IMR-90 (cell line): ENCODE data around the gene MYO7B. TPM values are rescaled to one million over a fixed set of nuclear protein-coding genes. Genes with fewer than 3 reads are reported as not detected.
A peak's percentile ranks its signal among the peaks of the same experiment; 100 is the strongest.

ENCODE experiments used
- ATAC-seq: fragments of 200-7000 bp; cut with Tn5 transposase; 2 replicates; pipeline ENCODE4 v1.9.1; 2020; ENCODE audit warnings: low read depth, mild to moderate bottlenecking, moderate library complexity
- BruUV-seq: library from RNA; stranded (reverse); fragments of 400-500 nt; replicated peaks from 2 replicates; lab custom pipeline; 2021; lab: Mats Ljungman, UMichigan
- CTCF ChIA-PET: fragments of 300-600 bp; formaldehyde crosslinking; extraction: SDS; loops from one replicate; lab custom pipeline; 2021; ENCODE audit warnings: antibody characterized with exemption; lab: Yijun Ruan, JAX
- POLR2A ChIA-PET: fragments of 300-600 bp; sonication (Branson Sonifier 250); formaldehyde crosslinking; loops from one replicate; lab custom pipeline; 2022; ENCODE audit warnings: antibody characterized with exemption; ENCODE audit not compliant: unreplicated experiment; lab: Charles Lee
- DNase-seq: peaks from one replicate; pipeline ENCODE4 v3.0.0; 2013
- H2AFZ ChIP-seq: replicated peaks from 2 replicates; pipeline ENCODE3; 2013; ENCODE audit warnings: low read length, mild to moderate bottlenecking; ENCODE audit not compliant: poor library complexity
- H2AK5ac ChIP-seq: 2 replicates; pipeline ENCODE4 v1.6.1; 2013; ENCODE audit warnings: low read depth, low read length, inconsistent platforms
- H2AK9ac ChIP-seq: replicated peaks from 2 replicates; pipeline ENCODE3; 2013; ENCODE audit warnings: mild to moderate bottlenecking, low read depth, low read length, moderate library complexity; ENCODE audit not compliant: poor library complexity
- H2BK120ac ChIP-seq: 2 replicates; pipeline ENCODE4 v1.6.1; 2013; ENCODE audit warnings: low read depth, low read length, inconsistent platforms
- H2BK15ac ChIP-seq: 3 replicates; pipeline ENCODE4 v1.6.1; 2013; ENCODE audit warnings: low read depth, low read length, inconsistent platforms
- H2BK20ac ChIP-seq: 2 replicates; pipeline ENCODE4 v1.6.1; 2013; ENCODE audit warnings: low read depth, mild to moderate bottlenecking, inconsistent platforms, low read length, moderate library complexity
- H2BK5ac ChIP-seq: 2 replicates; pipeline ENCODE4 v1.6.1; 2013; ENCODE audit warnings: mild to moderate bottlenecking, low read depth, low read length, inconsistent platforms; ENCODE audit not compliant: poor library complexity, severe bottlenecking
- H3K14ac ChIP-seq: replicated peaks from 2 replicates; pipeline ENCODE4 v1.6.1; 2013; ENCODE audit warnings: low read depth, low read length, inconsistent platforms
- H3K18ac ChIP-seq: 2 replicates; pipeline ENCODE4 v1.6.1; 2013; ENCODE audit warnings: low read depth, low read length, control low read depth
- H3K23ac ChIP-seq: 2 replicates; pipeline ENCODE4 v1.6.1; 2013; ENCODE audit warnings: low read depth, low read length, inconsistent platforms
- H3K27ac ChIP-seq: 2 replicates; pipeline ENCODE4 v1.5.1; 2013; ENCODE audit warnings: mild to moderate bottlenecking, control low read depth, low read length; ENCODE audit not compliant: insufficient read depth
- H3K27me3 ChIP-seq: 2 replicates; pipeline ENCODE4 v1.6.1; 2013; ENCODE audit warnings: low read length; ENCODE audit not compliant: control insufficient read depth, insufficient read depth
- H3K36me3 ChIP-seq: 2 replicates; pipeline ENCODE4 v1.6.1; 2013; ENCODE audit warnings: low read length, mixed read lengths; ENCODE audit not compliant: control insufficient read depth, insufficient read depth
- H3K4ac ChIP-seq: 2 replicates; pipeline ENCODE4 v1.6.1; 2013; ENCODE audit warnings: low read depth, low read length, inconsistent platforms
- H3K4me1 ChIP-seq: 2 replicates; pipeline ENCODE4 v1.6.1; 2013; ENCODE audit warnings: low read length, mixed read lengths; ENCODE audit not compliant: control insufficient read depth, insufficient read depth
- H3K4me2 ChIP-seq: 2 replicates; pipeline ENCODE4 v1.6.1; 2013; ENCODE audit warnings: low read depth, mild to moderate bottlenecking, control low read depth, low read length, moderate library complexity
- H3K4me3 ChIP-seq: 2 replicates; pipeline ENCODE4 v1.5.1; 2013; ENCODE audit warnings: low read depth, mild to moderate bottlenecking, control low read depth, low read length, moderate library complexity; ENCODE audit not compliant: insufficient read depth
- H3K56ac ChIP-seq: 2 replicates; pipeline ENCODE4 v1.6.1; 2013; ENCODE audit warnings: low read length, inconsistent platforms; ENCODE audit not compliant: insufficient read depth; ENCODE audit errors: extremely low read depth
- H3K79me1 ChIP-seq, 2 experiments: 2 replicates each; pipeline ENCODE4 v1.6.1; 2013; ENCODE audit warnings: low read length in 2 of 2, inconsistent platforms in 1 of 2, low read depth in 1 of 2
- H3K9ac ChIP-seq: 2 replicates; pipeline ENCODE4 v1.6.1; 2013; ENCODE audit warnings: low read depth, low read length, control low read depth
- H3K9me1 ChIP-seq: 2 replicates; pipeline ENCODE4 v1.6.1; 2013; ENCODE audit warnings: low read length, inconsistent platforms; ENCODE audit not compliant: insufficient read depth
- H3K9me3 ChIP-seq: 2 replicates; pipeline ENCODE4 v1.6.1; 2013; ENCODE audit warnings: low read length; ENCODE audit not compliant: control insufficient read depth, insufficient read depth
- H4K20me1 ChIP-seq: 2 replicates; pipeline ENCODE4 v1.6.1; 2013; ENCODE audit warnings: low read length, inconsistent platforms; ENCODE audit not compliant: insufficient read depth
- H4K5ac ChIP-seq: 2 replicates; pipeline ENCODE4 v1.6.1; 2013; ENCODE audit warnings: mild to moderate bottlenecking, low read depth, low read length, control low read depth
- H4K8ac ChIP-seq, 2 experiments: 2 replicates each; pipeline ENCODE4 v1.6.1; 2013; ENCODE audit warnings: low read depth in 2 of 2, low read length in 2 of 2, control low read depth in 1 of 2, inconsistent platforms in 1 of 2
- H4K91ac ChIP-seq: 2 replicates; pipeline ENCODE4 v1.6.1; 2013; ENCODE audit warnings: low read depth, low read length, inconsistent platforms; ENCODE audit not compliant: insufficient read depth
- ELK1 ChIP-seq: fragments of 150-350 bp; IDR thresholded peaks from 2 replicates; pipeline ENCODE4 v1.6.1; 2016; ENCODE audit warnings: low read depth, mild to moderate bottlenecking, low read length, moderate library complexity, borderline replicate concordance
- MAFK ChIP-seq: IDR thresholded peaks from 2 replicates; pipeline ENCODE4 v1.6.1; 2012; ENCODE audit warnings: low read depth, low read length, improper control_type of control experiment
- MXI1 ChIP-seq: IDR thresholded peaks from 2 replicates; pipeline ENCODE4 v1.6.1; 2012; ENCODE audit warnings: low read depth, mild to moderate bottlenecking, low read length, moderate library complexity, borderline replicate concordance
- NFE2L2 ChIP-seq: fragments of 150-350 bp; IDR thresholded peaks from 2 replicates; pipeline ENCODE4 v1.6.1; 2016; ENCODE audit warnings: low read depth, mild to moderate bottlenecking, low read length
- POLR2A ChIP-seq: IDR thresholded peaks from 2 replicates; pipeline ENCODE4 v1.6.1; 2012; ENCODE audit warnings: mild to moderate bottlenecking, low read depth, low read length
- RAD21 ChIP-seq: IDR thresholded peaks from 2 replicates; pipeline ENCODE4 v1.6.1; 2012; ENCODE audit warnings: low read length, improper control_type of control experiment
- RCOR1 ChIP-seq: IDR thresholded peaks from 2 replicates; pipeline ENCODE4 v1.6.1; 2012; ENCODE audit warnings: mild to moderate bottlenecking, low read length, improper control_type of control experiment; ENCODE audit not compliant: insufficient replicate concordance
- RFX5 ChIP-seq: IDR thresholded peaks from 2 replicates; pipeline ENCODE4 v1.8.0; 2012; ENCODE audit warnings: low read depth, mild to moderate bottlenecking, low read length, moderate library complexity
- WGBS, 2 experiments: methylation state at CpG; one replicate each; pipeline versions ENCODE4 v1.1.5 to v1.1.7; 2013; ENCODE audit warnings: missing lambda C conversion rate in 2 of 2; ENCODE audit not compliant: insufficient read length in 1 of 2; ENCODE audit errors: extremely low coverage in 2 of 2; 5-methylcytosine and 5-hydroxymethylcytosine counted together
- dilution Hi-C: fragments of 300-500 bp; cut with HindIII; formaldehyde crosslinking; loops from one replicate; pipeline ENCODE4 v1.14.3; 2018; ENCODE audit warnings: low sequenced_read_pairs; ENCODE audit not compliant: unreplicated experiment
- in situ Hi-C: fragments of 300-500 bp; cut with MboI; formaldehyde crosslinking; loops from 3 replicates; pipeline ENCODE4 v1.14.3; 2019; ENCODE audit warnings: low sequenced_read_pairs, inconsistent platforms, mixed read lengths
- intact Hi-C: fragments of 100-400 bp; cut with micrococcal nuclease; formaldehyde crosslinking; loops from 2 replicates; pipeline ENCODE4 v1.10.0; 2022
- polyA plus RNA-seq, 3 experiments: library from polyadenylated mRNA; depleted of rRNA; stranded (reverse); fragments of >200 nt; gene quantifications; 2 replicates each; pipeline ENCODE4 v1.2.3, GENCODE V29; 2012; ENCODE audit warnings: low replicate concordance in 1 of 3
- total RNA-seq: library from RNA; depleted of rRNA; stranded (reverse); fragments of >200 nt; gene quantifications from 2 replicates; pipeline ENCODE4 v1.2.3, GENCODE V29; 2012

MYO7B gene
- total and polyA plus RNA-seq, 2 of the 4 experiments (the other 2 are of a cell fraction) = 0.18 to 0.46 TPM

GRCh38 chr2:127633556-127634065 lies 98.1 kb downstream of the MYO7B start:
- Histone ChIP-seq H2AK5ac (no peak overlapping the region; the same call in 1 of the 2 replicates), H2AFZ (peak overlapping the region; percentile 63), H3K36me3 (peaks cover 2% of the 10 kb centered on the region; the same call in 1 of the 2 replicates), H3K27ac (no peak overlapping the region), H3K4me1 (peaks cover 14% of the 10 kb centered on the region), H2BK5ac (no peak overlapping the region), H3K23ac (no peak overlapping the region), H3K27me3 (no peaks in the 10 kb centered on the region), H4K20me1 (no peaks in the 10 kb centered on the region), H3K4me3 (no peak overlapping the region), H3K4ac (peak overlapping the region; percentile 16; the same call in 1 of the 2 replicates), H3K4me2 (no peak overlapping the region), H3K14ac (no peak overlapping the region), H2BK120ac (no peak overlapping the region), H4K5ac (no peak overlapping the region), H3K9ac (no peak overlapping the region), H3K9me1 (peaks cover 12% of the 10 kb centered on the region), H2BK20ac (no peak overlapping the region), H4K91ac (no peak overlapping the region), H2BK15ac (no peak overlapping the region), H4K8ac (no peak overlapping the region), H3K9me3 (no peaks in the 10 kb centered on the region), H3K56ac (no peak overlapping the region), H3K18ac (no peak overlapping the region), H2AK9ac (peak overlapping the region; percentile 72), H3K79me1 (peaks cover 0 to 11% of the 10 kb centered on the region in 2 experiments; a peak in 1 of 4 replicates)
- ChIA-PET POLR2A (no interaction called here), CTCF (no interaction called here)
- TF ChIP-seq ELK1 = no peak
- TF ChIP-seq POLR2A = no peak
- no peak for TF ChIP-seq RFX5
- TF ChIP-seq MXI1 = no peak
- no peak for TF ChIP-seq RAD21
- TF ChIP-seq RCOR1 = no peak
- no peak for TF ChIP-seq NFE2L2
- TF ChIP-seq MAFK = no peak
- no TSS peak for BruUV-seq
- 86% methylated on average over 6 of the region's 9 CpGs; no CpG with 5 or more reads in 1 of the 2 experiments for WGBS, 2 experiments
- no peak for ATAC-seq
- in situ Hi-C loops = no loop called here
- dilution Hi-C loops = no loop called here
- no peak for DNase-seq
- intact Hi-C loops = no loop called here
